Skeletal muscle cell (primary cell): ENCODE measurements around the gene PPP1R15B.
A peak's percentile ranks its signal among the peaks of the same experiment; 100 is the strongest.
"Not testable (repeated sequence)": the region's sequence is repeated elsewhere in the genome, so short reads cannot be mapped to it uniquely, and the experiment has no call there.

Source experiments
- DNase-seq: peaks from one replicate; pipeline ENCODE4 v3.0.0-alpha.2; 2010; ENCODE audit warnings: low read depth
- H3K4me3 ChIP-seq: 2 replicates; pipeline ENCODE4 v1.5.1; 2011; ENCODE audit warnings: low read depth, mild to moderate bottlenecking, control low read depth, low read length, moderate library complexity

Gene PPP1R15B

GRCh38 chr1:204424621-204425020, 13.0 kb upstream of the PPP1R15B start:
- no peak for DNase-seq
- H3K4me3 ChIP-seq: no peak overlapping the region

GRCh38 chr1:204422061-204422705, 10.6 kb upstream of the PPP1R15B start:
- not testable (repeated sequence) for H3K4me3 ChIP-seq, DNase-seq

GRCh38 chr1:204421441-204421840, 9.8 kb upstream of the PPP1R15B start:
- no peak for DNase-seq
- H3K4me3 ChIP-seq: no peak overlapping the region

GRCh38 chr1:204420039-204421004, 8.7 kb upstream of the PPP1R15B start:
- no peak for DNase-seq
- H3K4me3 ChIP-seq: no peak overlapping the region

- DNase-seq: no peak
- H3K4me3 ChIP-seq: no peak overlapping the region
These were observed 7.4 kb upstream of the PPP1R15B start for GRCh38 chr1:204419064-204419403.

- DNase-seq: no peak
- H3K4me3 ChIP-seq: no peak overlapping the region
These were observed 6.8 kb upstream of the PPP1R15B start for GRCh38 chr1:204418174-204419063.

- peak; percentile 97 for DNase-seq
- H3K4me3 ChIP-seq: peak overlapping the region; percentile 13
These were observed 5.7 kb upstream of the PPP1R15B start for GRCh38 chr1:204417074-204417997.

GRCh38 chr1:204416589-204417073, 5.0 kb upstream of the PPP1R15B start:
- no peak for DNase-seq
- no peak overlapping the region for H3K4me3 ChIP-seq

GRCh38 chr1:204415351-204415750, 3.7 kb upstream of the PPP1R15B start:
- no peak overlapping the region for H3K4me3 ChIP-seq
- DNase-seq: no peak

- no peak for DNase-seq
- H3K4me3 ChIP-seq: no peak overlapping the region
These were observed 2.4 kb upstream of the PPP1R15B start for GRCh38 chr1:204414016-204414415.

- H3K4me3 ChIP-seq: no peak overlapping the region
These were observed 1.5 kb upstream of the PPP1R15B start for GRCh38 chr1:204413170-204413535.

GRCh38 chr1:204410688-204411450, 748 bp downstream of the PPP1R15B start:
- peak overlapping the region; percentile 82 for H3K4me3 ChIP-seq
- DNase-seq: no peak

More at GRCh38 chr1:204413170-204413535, 1.5 kb upstream of the PPP1R15B start:
- DNase-seq: no peak

- H3K4me3 ChIP-seq: peak overlapping the region; percentile 82
- no peak for DNase-seq
These were observed 1.6 kb downstream of the PPP1R15B start for GRCh38 chr1:204409836-204410687.

GRCh38 chr1:204409123-204409522, 2.5 kb downstream of the PPP1R15B start:
- DNase-seq: no peak
- peak overlapping the region; percentile 82 for H3K4me3 ChIP-seq

GRCh38 chr1:204408602-204409001, 3.0 kb downstream of the PPP1R15B start:
- DNase-seq: no peak
- peak overlapping the region; percentile 82 for H3K4me3 ChIP-seq

- DNase-seq: no peak
- H3K4me3 ChIP-seq: peak overlapping the region; percentile 82
These were observed 3.5 kb downstream of the PPP1R15B start for GRCh38 chr1:204408074-204408507.
